ENCODE results near the gene GPR55.

The GPR55 gene

DNA sequence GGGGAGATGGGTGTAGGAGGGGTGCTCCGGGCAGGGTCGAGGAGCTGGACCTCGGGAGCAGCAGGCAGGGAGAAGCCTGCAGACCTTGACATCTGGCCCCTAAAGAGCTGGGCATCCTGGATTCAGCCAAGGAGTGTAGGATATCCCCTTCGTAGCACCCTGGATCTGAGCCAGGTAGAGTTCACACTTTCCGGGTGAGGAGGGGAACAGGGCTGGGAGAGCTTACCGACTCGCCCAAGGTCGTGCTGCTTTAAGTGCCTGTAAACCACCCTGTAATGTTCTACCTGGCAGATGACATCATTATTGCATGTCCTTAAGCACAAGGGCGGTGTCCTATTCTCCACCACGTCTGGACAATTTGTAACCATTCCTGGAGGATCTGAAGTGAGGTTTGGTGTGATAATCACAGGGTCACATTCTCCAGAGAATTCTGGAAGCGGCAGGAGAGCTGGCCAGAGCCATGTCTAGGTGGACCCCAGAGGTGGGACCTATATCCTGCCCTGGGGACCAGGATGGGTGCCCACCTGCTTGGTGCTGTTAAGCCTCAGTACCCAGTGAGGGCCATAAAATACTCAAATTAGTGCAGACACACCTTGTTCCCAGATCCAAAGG, 45.7 kb downstream of the GPR55 start:
- DNase-seq (ENCODE audit: low read depth), result no peak

DNA sequence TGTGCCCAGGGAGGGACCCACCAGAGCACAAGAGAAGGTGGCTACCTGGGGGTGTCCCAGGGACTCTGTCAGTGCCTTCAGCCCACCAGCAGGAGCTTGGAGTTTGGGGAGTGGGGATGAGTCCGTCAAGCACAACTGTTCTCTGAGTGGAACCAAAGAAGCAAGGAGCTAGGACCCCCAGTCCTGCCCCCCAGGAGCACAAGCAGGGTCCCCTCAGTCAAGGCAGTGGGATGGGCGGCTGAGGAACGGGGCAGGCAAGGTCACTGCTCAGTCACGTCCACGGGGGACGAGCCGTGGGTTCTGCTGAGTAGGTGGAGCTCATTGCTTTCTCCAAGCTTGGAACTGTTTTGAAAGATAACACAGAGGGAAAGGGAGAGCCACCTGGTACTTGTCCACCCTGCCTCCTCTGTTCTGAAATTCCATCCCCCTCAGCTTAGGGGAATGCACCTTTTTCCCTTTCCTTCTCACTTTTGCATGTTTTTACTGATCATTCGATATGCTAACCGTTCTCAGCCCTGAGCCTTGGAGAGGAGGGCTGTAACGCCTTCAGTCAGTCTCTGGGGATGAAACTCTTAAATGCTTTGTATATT, 46.3 kb downstream of the GPR55 start:
- DNase-seq (ENCODE audit: low read depth), result no peak

DNA sequence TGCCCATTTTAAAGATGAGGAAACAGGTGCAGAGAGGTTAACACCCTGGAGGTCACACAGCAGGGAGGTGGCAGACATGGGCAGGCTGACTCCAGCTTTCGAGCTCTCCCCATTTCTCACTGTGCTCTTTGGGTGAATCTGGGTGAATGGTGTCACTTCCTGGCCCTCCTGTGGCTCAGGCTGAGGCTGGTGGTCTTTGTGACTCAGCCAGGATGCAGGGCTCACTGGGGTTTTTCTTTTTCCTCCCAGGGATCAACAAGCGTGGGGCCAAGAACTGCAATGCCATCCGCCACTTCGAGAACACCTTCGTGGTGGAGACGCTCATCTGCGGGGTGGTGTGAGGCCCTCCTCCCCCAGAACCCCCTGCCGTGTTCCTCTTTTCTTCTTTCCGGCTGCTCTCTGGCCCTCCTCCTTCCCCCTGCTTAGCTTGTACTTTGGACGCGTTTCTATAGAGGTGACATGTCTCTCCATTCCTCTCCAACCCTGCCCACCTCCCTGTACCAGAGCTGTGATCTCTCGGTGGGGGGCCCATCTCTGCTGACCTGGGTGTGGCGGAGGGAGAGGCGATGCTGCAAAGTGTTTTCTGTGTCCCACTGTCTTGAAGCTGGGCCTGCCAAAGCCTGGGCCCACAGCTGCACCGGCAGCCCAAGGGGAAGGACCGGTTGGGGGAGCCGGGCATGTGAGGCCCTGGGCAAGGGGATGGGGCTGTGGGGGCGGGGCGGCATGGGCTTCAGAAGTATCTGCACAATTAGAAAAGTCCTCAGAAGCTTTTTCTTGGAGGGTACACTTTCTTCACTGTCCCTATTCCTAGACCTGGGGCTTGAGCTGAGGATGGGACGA, 47.1 kb downstream of the GPR55 start:
- DNase-seq (ENCODE audit: low read depth), result no peak

DNA sequence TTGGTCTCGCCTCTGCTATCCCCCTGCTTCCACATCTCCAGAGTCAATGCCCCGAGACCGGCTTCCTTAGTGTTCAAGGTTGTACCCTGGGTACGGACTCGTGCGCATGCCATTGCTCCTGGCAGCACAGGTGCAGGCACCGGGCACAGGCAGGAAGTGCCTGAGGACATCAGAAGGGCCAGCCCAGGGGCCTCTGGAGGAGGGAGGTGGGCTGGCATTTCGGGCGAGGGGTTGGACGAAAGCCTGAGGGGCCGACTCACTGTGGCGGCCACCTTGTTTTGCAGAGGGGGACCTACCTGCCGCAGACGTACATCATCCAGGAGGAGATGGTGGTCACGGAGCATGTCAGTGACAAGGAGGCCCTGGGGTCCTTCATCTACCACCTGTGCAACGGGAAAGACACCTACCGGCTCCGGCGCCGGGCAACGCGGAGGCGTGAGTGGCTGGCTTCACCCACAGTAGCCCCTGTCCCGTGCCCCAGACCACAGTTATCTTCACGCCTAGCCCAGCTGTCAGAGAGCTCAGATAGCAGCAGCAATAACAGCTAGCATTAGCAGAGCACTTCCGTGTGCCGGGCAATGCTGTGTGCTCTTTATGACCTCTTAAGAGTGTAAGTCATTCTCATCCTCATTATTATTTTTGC, 47.8 kb downstream of the GPR55 start:
- DNase-seq (ENCODE audit: low read depth), result no peak

DNA sequence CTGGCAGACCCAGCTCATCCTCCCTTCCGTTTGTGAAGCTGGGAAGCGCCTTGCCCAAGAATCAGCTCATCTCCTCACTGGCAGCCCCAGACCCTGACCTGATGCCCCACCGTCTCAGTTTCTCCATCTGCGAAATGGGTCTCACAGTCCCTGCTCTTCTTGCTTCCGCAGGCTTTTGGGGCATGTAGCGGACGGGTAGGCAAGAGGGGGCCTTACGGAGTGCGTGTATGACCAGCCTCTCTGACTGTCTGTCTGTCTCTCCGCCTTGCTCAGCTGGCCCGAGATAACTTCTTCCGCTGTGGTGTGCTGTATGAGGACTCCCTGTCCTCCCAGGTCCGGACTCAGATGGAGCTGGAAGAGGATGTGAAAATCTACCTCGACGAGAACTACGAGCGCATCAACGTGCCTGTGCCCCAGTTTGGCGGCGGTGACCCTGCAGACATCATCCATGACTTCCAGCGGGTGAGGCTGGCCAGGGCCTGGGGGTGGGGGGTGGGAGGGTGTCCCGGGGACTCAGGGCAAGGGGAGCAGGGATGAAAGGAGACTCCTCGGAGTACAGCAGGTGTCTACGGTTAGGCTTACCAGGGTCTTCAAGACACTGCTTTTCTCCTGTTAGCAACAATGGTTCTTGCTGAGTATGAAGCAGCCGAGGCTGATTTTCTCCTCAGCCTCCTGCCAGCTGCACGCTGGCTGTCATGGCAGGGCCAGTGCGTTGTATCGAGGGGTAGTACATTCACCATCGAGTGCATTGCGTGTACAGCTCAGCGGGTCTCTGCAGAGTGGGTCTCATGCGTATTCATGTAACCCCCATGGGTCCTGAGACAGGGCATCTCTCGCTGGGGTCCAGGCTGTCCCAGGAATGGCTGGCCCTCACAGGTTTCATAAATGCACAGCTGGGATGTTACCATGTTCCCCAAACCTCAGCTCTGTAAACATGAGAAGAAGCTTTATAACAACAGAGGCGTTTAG, 49.4 kb downstream of the GPR55 start:
- DNase-seq (ENCODE audit: low read depth), result no peak

DNA sequence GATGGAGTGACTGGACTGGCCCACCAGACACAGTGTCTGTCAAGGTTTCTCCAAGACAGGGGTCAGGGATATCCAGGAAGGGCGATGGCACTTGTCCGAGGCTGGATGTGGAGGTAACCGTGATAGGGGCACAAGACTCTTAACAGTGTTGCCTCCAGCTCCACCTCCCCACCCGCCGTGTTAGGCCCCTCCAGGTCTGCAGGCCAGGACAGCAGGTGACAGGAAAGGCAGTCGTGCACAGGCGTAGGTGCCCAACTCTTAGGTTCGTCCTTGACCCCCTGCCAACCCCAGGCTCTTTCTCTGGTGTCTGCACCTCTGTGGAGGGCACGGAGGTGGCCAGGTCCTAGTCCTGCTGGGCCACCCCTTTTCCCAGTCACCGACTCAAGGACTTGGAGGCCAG, 50.2 kb downstream of the GPR55 start:
- no peak for DNase-seq (ENCODE audit: low read depth)

DNA sequence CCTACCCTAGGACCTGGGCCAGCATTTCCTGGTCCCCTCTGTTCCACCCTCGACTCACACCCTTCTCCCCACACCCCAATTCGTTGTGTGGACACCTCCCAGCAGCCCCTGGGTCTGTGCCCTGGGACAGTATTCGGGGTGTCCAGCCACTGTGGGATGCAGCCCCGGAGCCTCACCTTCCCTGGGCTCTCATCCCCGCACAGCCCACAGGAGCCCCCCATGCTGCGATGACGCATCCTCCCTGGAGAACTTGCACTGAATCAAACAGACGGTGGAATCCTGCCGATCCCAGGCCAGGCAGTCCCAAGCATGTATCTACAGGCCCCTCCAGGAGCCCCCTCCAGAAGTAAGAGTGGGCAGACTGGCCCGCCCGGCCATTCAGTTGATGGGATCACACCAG, 50.6 kb downstream of the GPR55 start:
- DNase-seq (ENCODE audit: low read depth), result no peak

DNA sequence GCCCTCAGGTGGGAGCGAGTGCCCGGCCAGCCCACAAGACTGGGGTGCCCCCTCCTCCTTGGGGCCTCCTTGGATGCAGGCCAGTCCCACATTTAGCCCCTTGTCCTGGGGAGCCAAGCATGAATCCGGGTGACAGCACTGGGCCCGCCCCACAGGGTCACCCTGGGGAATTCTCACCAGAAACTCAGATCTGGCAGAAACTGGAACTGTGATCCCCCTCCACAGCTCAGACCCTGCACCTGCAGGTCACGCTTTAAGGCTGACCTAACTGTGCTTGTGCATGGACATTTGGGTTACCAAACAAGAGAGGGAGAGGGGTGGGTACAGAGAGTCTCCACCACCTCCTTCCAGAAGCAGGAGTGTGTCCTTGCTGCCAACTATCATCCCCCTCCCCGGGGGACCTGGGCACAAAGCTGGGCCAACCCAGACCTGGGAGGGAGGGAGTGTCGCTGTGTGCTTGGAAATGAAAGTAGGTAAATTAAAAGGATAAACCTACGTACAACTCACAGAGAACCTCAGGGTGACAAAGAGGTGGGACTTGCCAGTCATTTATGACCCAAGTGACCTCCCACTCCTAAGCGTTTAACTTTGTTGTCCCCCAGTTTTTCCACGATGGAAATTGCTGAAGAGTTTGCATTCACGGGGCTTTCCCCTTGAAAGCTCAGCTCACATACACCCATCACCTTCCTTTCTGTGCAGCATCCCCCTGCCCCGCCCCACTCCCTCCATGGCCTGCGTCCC, 51.2 kb downstream of the GPR55 start:
- DNase-seq (ENCODE audit: low read depth), result no peak

DNA sequence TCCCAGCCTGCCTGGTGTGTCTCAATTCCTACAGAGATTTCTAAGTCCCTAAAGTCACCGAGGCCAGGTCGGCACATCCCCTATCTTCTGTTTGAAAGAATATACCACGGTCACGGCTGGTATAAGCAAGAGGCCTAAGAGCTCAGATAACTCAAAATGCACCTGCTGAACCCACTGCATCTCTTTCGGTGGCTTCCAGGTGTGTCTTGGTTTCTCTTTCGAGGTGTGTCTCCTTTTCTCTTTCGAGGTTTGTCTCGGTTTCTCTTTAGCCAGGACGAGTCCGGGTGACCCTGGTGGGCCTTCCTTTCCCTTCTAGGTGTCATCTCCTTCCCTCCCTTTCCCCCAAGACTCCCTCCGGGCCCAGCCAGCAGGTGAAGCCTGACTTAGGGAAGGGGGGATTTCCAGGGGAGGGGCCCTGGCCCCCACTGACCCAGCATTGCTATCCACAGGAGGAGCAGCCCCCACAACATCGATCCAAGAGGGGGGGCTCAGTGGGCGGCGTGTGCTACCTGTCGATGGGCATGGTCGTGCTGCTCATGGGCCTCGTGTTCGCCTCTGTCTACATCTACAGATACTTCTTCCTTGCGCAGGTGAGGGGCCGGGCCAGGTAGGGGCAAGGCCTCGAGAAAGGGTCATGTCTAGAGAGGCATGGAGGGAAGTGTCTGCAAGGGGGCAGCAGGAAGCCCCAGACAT, 51.9 kb downstream of the GPR55 start:
- DNase-seq (ENCODE audit: low read depth), result no peak

DNA sequence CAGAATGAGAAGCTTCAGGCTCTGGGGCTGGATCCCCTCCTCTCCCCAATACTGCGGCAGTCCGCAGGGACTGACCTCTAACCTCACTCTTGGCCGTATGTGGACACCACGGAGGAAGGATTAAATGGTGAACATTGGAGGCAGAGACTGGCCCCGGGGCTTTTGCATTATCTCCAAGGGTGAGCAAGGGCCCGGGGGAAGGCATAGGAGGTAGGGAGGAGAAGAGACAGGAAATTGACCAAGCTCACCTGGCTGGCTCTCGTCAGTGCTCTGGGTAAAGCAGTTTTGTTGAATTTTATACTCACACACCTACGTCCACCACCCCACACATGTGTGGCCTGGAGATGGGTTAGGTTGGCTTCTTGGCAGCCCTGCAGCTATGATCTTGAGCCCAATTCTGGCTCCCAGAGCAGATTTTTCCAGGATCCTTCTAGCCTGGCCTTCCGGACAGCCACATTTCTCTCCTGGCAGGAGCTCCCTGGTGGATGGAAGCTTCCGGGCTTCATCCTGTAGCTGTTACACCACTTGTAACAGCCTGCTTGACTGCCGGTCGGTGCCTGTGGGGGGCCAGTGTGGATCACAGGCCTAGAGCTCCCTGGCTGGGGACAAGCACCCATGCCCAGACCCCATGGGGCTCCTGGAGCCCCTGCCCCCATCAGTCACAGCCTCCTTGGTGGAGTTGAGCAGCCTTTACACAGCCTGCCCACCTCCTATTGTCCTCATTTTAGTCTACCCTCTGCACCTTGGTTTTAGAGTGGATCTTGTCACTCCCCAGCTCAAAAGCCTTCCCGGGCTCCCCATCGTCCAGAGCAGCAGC, 52.7 kb downstream of the GPR55 start:
- DNase-seq (ENCODE audit: low read depth), result no peak

DNA sequence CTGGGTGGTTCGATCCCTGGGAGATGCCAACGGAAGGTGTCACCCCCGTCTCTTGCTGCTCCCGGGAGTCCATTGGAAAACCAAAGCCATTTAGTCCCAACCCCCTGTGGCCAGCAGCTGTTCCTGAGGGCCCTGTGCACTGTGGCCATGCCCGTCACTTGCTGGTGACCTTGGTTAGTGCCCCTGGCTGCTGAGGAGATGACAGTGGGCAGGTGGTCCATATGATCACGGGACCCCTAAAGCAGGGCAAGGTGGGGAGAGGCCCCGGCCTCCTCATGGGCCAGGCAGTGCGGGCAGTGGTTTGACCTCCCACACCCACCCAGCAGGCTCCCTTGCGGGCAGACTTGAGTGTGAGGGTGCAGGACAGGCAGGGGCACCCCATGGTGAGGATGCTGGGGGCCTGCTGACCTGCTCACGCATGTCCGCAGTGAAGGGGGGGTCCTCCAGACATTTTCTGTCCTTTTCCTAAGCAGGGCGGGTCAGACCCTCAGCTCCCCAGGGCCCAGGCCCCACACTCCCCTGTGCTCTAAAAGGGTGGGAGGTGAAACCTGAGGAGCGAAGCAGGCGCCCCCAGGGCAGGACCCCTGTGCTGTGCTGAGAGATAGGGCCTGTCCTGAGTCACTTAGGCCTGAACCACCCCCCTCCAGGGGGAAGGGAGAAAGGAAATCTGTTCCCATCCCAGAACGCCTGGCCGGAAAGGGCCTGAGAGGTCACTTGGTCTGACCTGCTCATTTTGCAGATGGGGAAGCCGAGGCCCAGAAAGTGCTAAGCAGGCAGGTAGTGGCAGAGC, 53.5 kb downstream of the GPR55 start:
- no peak for DNase-seq (ENCODE audit: low read depth)

DNA sequence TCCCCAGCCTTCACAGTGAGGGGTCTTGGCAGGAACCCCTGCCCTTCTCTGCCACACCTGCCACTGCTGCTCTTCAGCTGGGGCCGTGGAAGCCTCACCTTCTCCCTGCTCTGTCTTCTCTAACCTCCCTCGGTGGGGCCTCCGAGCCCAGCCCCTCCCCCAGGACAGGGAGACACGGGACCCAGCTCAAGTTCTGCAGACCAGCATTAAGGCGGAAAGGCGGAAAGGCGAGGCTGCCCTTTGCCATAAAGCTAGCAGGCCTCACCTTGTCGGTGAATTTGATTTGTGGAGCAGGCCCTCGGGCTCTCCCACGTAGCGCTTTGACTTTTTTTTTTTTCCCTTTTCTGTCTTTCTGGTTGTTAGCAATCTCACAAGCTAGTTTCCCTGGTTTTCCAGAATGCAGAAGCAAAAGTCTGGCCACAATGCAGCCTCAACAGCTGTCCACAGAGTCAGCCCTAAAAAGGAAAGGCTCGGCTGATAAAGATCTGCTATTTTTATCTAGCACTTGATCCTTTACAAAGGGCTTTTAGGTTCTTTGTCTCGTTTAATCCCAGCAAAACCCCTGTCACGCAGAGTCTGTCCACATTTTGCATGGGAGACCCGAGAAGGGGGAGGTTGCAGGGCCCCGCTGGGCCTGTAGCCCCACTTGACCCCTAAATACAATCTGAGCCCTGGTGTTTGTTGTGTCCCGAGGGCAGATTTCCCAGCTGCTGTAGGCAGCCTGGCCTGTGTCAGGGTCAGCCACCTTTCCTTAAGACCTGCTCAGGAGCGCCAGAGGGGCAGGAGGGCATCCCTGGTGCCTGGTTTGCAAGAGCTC, 54.3 kb downstream of the GPR55 start:
- no peak for DNase-seq (ENCODE audit: low read depth)

DNA sequence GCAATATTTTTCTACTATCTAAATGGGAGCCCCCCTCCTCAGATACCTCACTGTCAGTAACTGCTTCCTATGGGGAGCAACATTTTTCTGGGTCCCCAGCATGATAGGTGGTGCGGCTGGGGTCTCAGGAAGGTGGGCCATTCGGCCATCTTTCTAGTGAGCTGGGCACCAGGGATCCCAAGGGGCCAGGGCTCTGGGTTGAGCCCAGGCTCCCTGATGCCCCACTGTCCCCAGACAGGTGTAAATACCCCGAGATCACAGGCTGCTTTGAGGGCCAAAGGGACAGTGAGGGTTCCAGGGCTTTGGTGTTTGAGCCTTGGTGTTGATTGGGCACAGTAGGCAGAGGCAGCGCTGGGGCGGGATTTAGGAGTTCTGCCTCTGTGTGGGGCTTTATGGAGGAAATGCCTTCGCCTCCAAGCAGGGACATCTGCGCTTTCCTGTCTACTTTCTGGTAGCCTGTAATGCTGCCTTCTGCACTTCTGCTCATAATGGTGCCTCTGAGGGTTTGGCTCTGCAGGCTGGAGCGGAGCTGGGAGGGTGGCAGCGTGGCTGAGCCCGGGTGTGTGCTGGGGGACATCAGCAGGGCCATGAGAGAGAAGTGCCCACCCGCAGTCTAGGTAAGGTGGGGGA, 55.0 kb downstream of the GPR55 start:
- no peak for DNase-seq (ENCODE audit: low read depth)

DNA sequence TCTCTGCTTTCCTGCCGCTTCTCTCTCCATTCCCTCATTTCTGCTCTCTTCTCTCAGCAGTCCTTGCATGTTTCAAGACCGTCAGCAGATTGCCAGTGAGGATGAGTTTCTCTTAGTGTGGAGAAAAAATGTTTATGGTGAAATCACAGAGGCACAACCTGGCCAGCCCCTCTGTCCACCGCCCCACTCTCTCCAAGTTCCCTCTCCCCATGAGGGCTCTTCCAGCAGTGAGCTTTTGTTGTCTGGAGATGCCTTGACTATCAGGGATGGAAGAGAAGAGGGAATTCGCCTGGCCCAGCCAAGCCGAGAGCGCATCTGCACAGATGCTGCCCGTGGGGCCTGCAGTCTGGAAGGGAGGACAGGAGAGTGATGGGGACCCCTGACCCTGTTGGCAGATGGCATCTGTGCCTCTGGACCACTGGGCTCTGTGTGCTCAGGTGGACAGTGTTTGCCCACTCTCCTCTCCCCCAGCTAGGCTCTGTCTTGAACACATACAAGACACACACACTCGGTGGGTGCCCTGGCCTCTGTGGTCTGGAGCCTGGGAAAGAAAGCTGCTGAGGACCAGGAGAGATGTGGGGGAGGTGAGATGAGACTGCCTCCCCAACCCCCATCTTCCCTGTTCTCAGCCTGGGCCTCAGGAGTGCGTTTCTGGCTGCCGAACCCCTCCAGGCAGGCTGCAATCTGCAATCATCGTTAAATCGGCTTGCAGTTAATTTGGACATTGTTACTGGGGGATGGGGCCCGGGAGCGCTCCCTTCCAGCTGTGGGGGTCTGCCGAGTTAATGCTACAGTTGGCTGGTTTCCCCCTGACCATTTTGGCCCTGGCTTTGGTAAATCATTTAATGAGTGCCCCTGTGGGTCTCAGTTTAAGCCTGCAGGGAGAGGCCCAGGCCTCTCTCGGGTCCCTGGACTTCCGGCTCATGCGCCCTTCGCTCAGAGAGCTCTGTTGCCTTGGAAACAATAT, 55.8 kb downstream of the GPR55 start:
- DNase-seq (ENCODE audit: low read depth), result no peak

DNA sequence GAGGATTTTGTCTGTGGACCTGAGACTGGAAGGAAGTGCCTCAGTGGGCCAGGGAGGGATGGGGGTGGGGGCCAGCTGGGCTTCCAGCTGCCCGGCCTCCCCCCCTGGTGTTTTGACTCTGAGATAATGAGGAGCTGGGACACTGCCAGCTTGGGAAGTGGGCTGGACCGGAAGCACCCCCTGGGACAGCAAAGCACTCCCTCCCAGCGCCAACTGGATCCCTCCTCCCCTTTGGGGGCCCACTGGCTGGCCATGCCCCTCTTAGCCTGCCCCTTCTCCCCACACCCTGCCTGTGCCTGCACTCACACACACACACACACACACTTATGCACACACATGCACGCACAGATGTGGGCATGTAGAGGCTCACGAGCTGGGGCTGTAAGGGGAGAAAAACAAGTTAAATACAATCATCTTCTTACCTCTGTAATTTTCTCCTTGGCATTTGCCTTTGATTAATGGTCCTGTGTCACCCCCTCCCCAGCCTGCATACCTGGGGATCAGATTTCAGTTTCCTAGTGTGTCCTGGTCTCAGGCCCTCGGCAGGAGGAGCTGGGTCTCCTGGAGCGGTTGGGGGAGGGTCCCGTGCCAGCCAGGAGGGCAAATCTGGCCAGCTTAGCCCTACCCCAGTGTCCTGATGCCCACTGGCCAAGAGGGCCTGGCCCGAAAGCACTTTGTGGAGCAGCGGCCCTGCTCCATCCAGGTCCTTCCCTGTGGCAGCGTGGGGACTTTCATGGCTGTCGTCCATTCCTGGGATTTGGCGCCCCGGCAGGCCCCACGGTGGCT, 56.7 kb downstream of the GPR55 start:
- DNase-seq (ENCODE audit: low read depth), result no peak

Measured in activated T-helper 1 cell treated with Interleukin-2 at 50 U/mL for 16 hours (primary cell).